Astrocyte (in vitro differentiated cells and primary cell): ENCODE results near the gene BATF3. TPM values are rescaled to one million over a fixed set of nuclear protein-coding genes. Genes with fewer than 3 reads are reported as not detected.

Experiments used
- DNase-seq: peaks from one replicate; pipeline ENCODE4 v3.0.0-alpha.2; 2010; ENCODE audit warnings: low read depth
- FAIRE-seq: peaks from 2 replicates; lab custom pipeline; 2011; peaks lifted over from hg19 to GRCh38; lab: Jason Lieb, UNC
- H2AFZ ChIP-seq: 2 replicates; pipeline ENCODE4 v1.6.0; 2012; ENCODE audit warnings: low read depth, low read length, inconsistent platforms
- H3K27ac ChIP-seq: 2 replicates; pipeline ENCODE4 v1.5.1; 2011; ENCODE audit warnings: low read depth, low read length, inconsistent platforms
- H3K27me3 ChIP-seq: 2 replicates; pipeline ENCODE4 v1.6.0; 2011; ENCODE audit warnings: low read length, inconsistent platforms; ENCODE audit not compliant: insufficient read depth
- H3K36me3 ChIP-seq: 2 replicates; pipeline ENCODE4 v1.5.1; 2011; ENCODE audit warnings: low read length, inconsistent platforms; ENCODE audit not compliant: insufficient read depth
- H3K4me1 ChIP-seq: 2 replicates; pipeline ENCODE4 v1.5.1; 2011; ENCODE audit warnings: low read length, inconsistent platforms; ENCODE audit not compliant: insufficient read depth
- H3K4me2 ChIP-seq: 2 replicates; pipeline ENCODE4 v1.6.0; 2012; ENCODE audit warnings: low read length, inconsistent platforms
- H3K4me3 ChIP-seq: 2 replicates; pipeline ENCODE4 v1.5.1; 2011; ENCODE audit warnings: low read depth, mild to moderate bottlenecking, low read length, inconsistent platforms; ENCODE audit not compliant: insufficient read depth
- H3K79me2 ChIP-seq: 2 replicates; pipeline ENCODE4 v1.6.0; 2012; ENCODE audit warnings: mild to moderate bottlenecking, low read length, inconsistent platforms; ENCODE audit not compliant: insufficient read depth
- H3K9ac ChIP-seq: 2 replicates; pipeline ENCODE4 v1.6.0; 2012; ENCODE audit warnings: mild to moderate bottlenecking, low read length, inconsistent platforms
- H3K9me3 ChIP-seq: 2 replicates; pipeline ENCODE4 v1.5.1; 2012; ENCODE audit warnings: low read depth, mild to moderate bottlenecking, low read length, inconsistent platforms; ENCODE audit not compliant: insufficient read depth
- H4K20me1 ChIP-seq: 2 replicates; pipeline ENCODE4 v1.6.0; 2012; ENCODE audit warnings: low read length, inconsistent platforms; ENCODE audit not compliant: insufficient read depth
- H3K27ac Mint-ChIP-seq: one replicate; pipeline ENCODE4 v1.8.0; 2021; ENCODE audit warnings: mild to moderate bottlenecking, mixed read lengths; ENCODE audit not compliant: unreplicated experiment
- H3K27me3 Mint-ChIP-seq: one replicate; pipeline ENCODE4 v1.8.0; 2021; ENCODE audit warnings: low read depth, mixed read lengths; ENCODE audit not compliant: unreplicated experiment
- H3K36me3 Mint-ChIP-seq: one replicate; pipeline ENCODE4 v1.8.0; 2021; ENCODE audit warnings: low read depth, mixed read lengths; ENCODE audit not compliant: unreplicated experiment
- H3K4me1 Mint-ChIP-seq: one replicate; pipeline ENCODE4 v1.8.0; 2021; ENCODE audit warnings: low read depth, mixed read lengths; ENCODE audit not compliant: unreplicated experiment
- H3K4me3 Mint-ChIP-seq: one replicate; pipeline ENCODE4 v1.8.0; 2021; ENCODE audit warnings: mild to moderate bottlenecking, moderate library complexity, mixed read lengths; ENCODE audit not compliant: unreplicated experiment
- H3K9me3 Mint-ChIP-seq: one replicate; pipeline ENCODE4 v1.8.0; 2021; ENCODE audit warnings: mild to moderate bottlenecking, mixed read lengths; ENCODE audit not compliant: unreplicated experiment
- CTCF ChIP-seq: IDR thresholded peaks from 2 replicates; pipeline ENCODE4 v1.5.1; 2011; ENCODE audit warnings: low read depth, mild to moderate bottlenecking, inconsistent platforms, low read length, moderate library complexity; ENCODE audit not compliant: insufficient read depth
- EZH2 ChIP-seq: IDR thresholded peaks from 2 replicates; pipeline ENCODE4 v1.6.1; 2012; ENCODE audit warnings: mild to moderate bottlenecking, low read length, inconsistent platforms; ENCODE audit not compliant: insufficient read depth
- total RNA-seq: library from RNA; stranded (reverse); gene quantifications from 2 replicates; pipeline ENCODE4 v1.2.1, GENCODE V29; 2021

The BATF3 gene
- total RNA-seq, 1 donor from 2014 or later = 1.9 TPM

- Histone ChIP-seq H4K20me1 (no peaks in the 10 kb centered on the region), H3K4me2 (no peak overlapping the region), H3K79me2 (no peaks in the 10 kb centered on the region), H3K4me3 (no peak overlapping the region), H2AFZ (peak overlapping the region; percentile 15), H3K27ac (no peak overlapping the region), H3K4me1 (peaks cover 6% of the 10 kb centered on the region), H3K9ac (no peak overlapping the region), H3K36me3 (no peaks in the 10 kb centered on the region), H3K9me3 (no peaks in the 10 kb centered on the region), H3K27me3 (peaks cover 2% of the 10 kb centered on the region)
- FAIRE-seq (no peak), DNase-seq (peak; percentile 30)
- H3K4me3 Mint-ChIP-seq = no peak overlapping the region
- H3K27ac Mint-ChIP-seq = peak overlapping the region; percentile 66
- H3K27me3 Mint-ChIP-seq = peaks cover 21% of the 10 kb centered on the region
- peaks cover 2% of the 10 kb centered on the region for H3K9me3 Mint-ChIP-seq
- no peak for TF ChIP-seq CTCF
- no peak for TF ChIP-seq EZH2
- H3K36me3 Mint-ChIP-seq = no peaks in the 10 kb centered on the region
- no peaks in the 10 kb centered on the region for H3K4me1 Mint-ChIP-seq
These were observed 43.8 kb downstream of the BATF3 start for GRCh38 chr1:212655668-212656440.

GRCh38 chr1:212652609-212653008, 47.0 kb downstream of the BATF3 start:
- Histone ChIP-seq H3K27me3 (no peaks in the 10 kb centered on the region), H3K4me2 (no peak overlapping the region), H3K4me3 (no peak overlapping the region), H3K79me2 (no peaks in the 10 kb centered on the region), H3K36me3 (no peaks in the 10 kb centered on the region), H3K9me3 (no peaks in the 10 kb centered on the region), H3K27ac (no peak overlapping the region), H2AFZ (no peak overlapping the region), H3K4me1 (peaks cover 6% of the 10 kb centered on the region), H4K20me1 (no peaks in the 10 kb centered on the region), H3K9ac (no peak overlapping the region)
- no peaks in the 10 kb centered on the region for H3K36me3 Mint-ChIP-seq
- peaks cover 14% of the 10 kb centered on the region for H3K27me3 Mint-ChIP-seq
- DNase-seq (no peak), FAIRE-seq (no peak)
- no peaks in the 10 kb centered on the region for H3K4me1 Mint-ChIP-seq
- H3K9me3 Mint-ChIP-seq = peaks cover 2% of the 10 kb centered on the region
- no peak overlapping the region for H3K27ac Mint-ChIP-seq
- TF ChIP-seq EZH2 (no peak), CTCF (no peak)
- no peak overlapping the region for H3K4me3 Mint-ChIP-seq

- DNase-seq = no peak
- Histone ChIP-seq H3K36me3 (no peaks in the 10 kb centered on the region), H3K9me3 (no peaks in the 10 kb centered on the region), H2AFZ (peak overlapping the region; percentile 38), H3K4me3 (no peak overlapping the region), H3K27me3 (no peaks in the 10 kb centered on the region), H3K9ac (no peak overlapping the region), H3K4me2 (no peak overlapping the region), H3K79me2 (no peaks in the 10 kb centered on the region), H4K20me1 (no peaks in the 10 kb centered on the region), H3K27ac (peak overlapping the region; percentile 34), H3K4me1 (peaks cover 6% of the 10 kb centered on the region)
- FAIRE-seq = no peak
- Mint-ChIP-seq H3K4me3 (no peak overlapping the region), H3K27me3 (peaks cover 14% of the 10 kb centered on the region), H3K36me3 (no peaks in the 10 kb centered on the region), H3K27ac (no peak overlapping the region), H3K4me1 (no peaks in the 10 kb centered on the region), H3K9me3 (no peaks in the 10 kb centered on the region)
- no peak for TF ChIP-seq CTCF
- TF ChIP-seq EZH2 = no peak
These were observed 47.7 kb downstream of the BATF3 start for GRCh38 chr1:212651977-212652376.
